Uterus (tissue), 2 donors: Measurements from ENCODE around the gene NUP58.

Experiments used
- POLR2A ChIP-seq, 2 donors: fragments of 450-650 bp; IDR thresholded peaks; one replicate each; pipeline ENCODE4 v1.6.1; 2016; ENCODE audit warnings: antibody characterized with exemption in 2 of 2, mild to moderate bottlenecking in 1 of 2, moderate library complexity in 1 of 2
- TF ChIP-seq, protein P1 (sequence below), 4 experiments: fragments of 200-600 bp in 2 of 4; fragments of 450-650 bp in 2 of 4; sonication (generic) in 2 of 4; IDR thresholded peaks; one replicate each; pipeline ENCODE4 v1.5.1; 2016 to 2019; ENCODE audit warnings: antibody characterized with exemption in 4 of 4, mild to moderate bottlenecking in 2 of 4, moderate library complexity in 1 of 4

DNA sequence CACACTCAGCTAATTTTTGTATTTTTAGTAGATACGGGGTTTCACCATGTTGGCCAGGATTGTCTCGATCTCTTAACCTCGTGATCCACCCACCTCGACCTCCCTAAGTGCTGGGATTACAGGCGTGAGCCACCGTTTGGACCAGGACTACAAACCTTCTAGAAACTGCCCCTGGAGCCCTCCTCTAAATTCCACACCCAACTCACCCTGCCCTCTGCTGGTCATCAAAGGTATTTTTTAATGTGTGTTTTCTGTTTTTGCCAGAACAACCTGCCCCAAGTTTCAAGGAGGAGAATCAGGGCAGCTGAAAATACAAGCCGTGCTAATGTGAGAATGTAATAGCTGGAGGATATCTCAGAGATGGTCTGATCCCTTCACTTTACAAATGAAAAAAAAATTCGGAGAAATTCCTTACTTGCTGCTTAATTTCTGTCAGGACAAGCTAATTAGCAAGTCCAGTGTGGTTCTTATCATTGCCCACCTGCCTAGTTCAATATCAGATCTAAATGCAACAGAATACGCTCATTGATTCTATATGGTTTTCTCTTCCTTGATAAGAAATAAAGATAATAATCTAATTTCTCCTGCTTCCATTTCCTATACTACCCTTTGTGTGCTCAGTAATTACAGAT lies 74.4 kb downstream of the NUP58 start:
- TF ChIP-seq, protein P1, sequence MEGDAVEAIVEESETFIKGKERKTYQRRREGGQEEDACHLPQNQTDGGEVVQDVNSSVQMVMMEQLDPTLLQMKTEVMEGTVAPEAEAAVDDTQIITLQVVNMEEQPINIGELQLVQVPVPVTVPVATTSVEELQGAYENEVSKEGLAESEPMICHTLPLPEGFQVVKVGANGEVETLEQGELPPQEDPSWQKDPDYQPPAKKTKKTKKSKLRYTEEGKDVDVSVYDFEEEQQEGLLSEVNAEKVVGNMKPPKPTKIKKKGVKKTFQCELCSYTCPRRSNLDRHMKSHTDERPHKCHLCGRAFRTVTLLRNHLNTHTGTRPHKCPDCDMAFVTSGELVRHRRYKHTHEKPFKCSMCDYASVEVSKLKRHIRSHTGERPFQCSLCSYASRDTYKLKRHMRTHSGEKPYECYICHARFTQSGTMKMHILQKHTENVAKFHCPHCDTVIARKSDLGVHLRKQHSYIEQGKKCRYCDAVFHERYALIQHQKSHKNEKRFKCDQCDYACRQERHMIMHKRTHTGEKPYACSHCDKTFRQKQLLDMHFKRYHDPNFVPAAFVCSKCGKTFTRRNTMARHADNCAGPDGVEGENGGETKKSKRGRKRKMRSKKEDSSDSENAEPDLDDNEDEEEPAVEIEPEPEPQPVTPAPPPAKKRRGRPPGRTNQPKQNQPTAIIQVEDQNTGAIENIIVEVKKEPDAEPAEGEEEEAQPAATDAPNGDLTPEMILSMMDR (IDR thresholded peaks at IDR 0.05): peak in 3 of 4 experiments; percentile 13 to 24 (median 16)
- TF ChIP-seq POLR2A (IDR thresholded peaks at IDR 0.05): no peak
